Right atrium auricular region (tissue), 2 donors: Measurements from ENCODE around the gene NIT2. TPM values are rescaled to one million over a fixed set of nuclear protein-coding genes. Genes with fewer than 3 reads are reported as not detected.
"Not testable (repeated sequence)": the region's sequence is repeated elsewhere in the genome, so short reads cannot be mapped to it uniquely, and the experiment has no call there.

Experiments used
- DNase-seq: peaks from one replicate; pipeline ENCODE4 v3.0.0-alpha.2; 2019; ENCODE audit warnings: low spot score
- H3K27ac ChIP-seq, 2 donors: fragments of 200-600 bp; sonication (generic); 1 replicate in 1 of 2; 2 replicates in 1 of 2; pipeline ENCODE4 v1.5.1; 2016 to 2019
- H3K27me3 ChIP-seq, 2 donors: fragments of 200-600 bp; sonication (generic); one replicate each; pipeline versions ENCODE4 v1.5.1 to v1.6.0; 2017 to 2019
- H3K36me3 ChIP-seq: fragments of 200-600 bp; sonication (generic); one replicate; pipeline ENCODE4 v1.5.1; 2016
- H3K4me1 ChIP-seq, 2 donors: fragments of 200-600 bp; sonication (generic); one replicate each; pipeline versions ENCODE4 v1.5.1 to v1.6.0; 2017 to 2019
- H3K4me3 ChIP-seq, 2 donors: fragments of 200-600 bp; sonication (generic); 1 replicate in 1 of 2; 2 replicates in 1 of 2; pipeline ENCODE4 v1.5.1; 2017 to 2019; ENCODE audit warnings: mild to moderate bottlenecking in 1 of 2, moderate library complexity in 1 of 2
- H3K9me3 ChIP-seq, 2 donors: fragments of 200-600 bp; sonication (generic); one replicate each; pipeline ENCODE4 v1.5.1; 2019
- total RNA-seq, 2 donors: library from RNA; depleted of rRNA; stranded (reverse); fragments of >200 nt; gene quantifications; one replicate each; pipeline ENCODE4 v1.1.0, GENCODE V29; 2016
- TF ChIP-seq, protein P1 (sequence below), 2 donors: fragments of 200-600 bp; sonication (generic); IDR thresholded peaks; one replicate each; pipeline ENCODE4 v1.5.1; 2019; ENCODE audit warnings: antibody characterized with exemption in 2 of 2

Gene NIT2
- total RNA-seq, 2 donors from 2014 or later: 12.3 to 15.4 TPM

GRCh38 chr3:100339786-100340185 is 5.2 kb downstream of the NIT2 start:
- TF ChIP-seq, protein P1, sequence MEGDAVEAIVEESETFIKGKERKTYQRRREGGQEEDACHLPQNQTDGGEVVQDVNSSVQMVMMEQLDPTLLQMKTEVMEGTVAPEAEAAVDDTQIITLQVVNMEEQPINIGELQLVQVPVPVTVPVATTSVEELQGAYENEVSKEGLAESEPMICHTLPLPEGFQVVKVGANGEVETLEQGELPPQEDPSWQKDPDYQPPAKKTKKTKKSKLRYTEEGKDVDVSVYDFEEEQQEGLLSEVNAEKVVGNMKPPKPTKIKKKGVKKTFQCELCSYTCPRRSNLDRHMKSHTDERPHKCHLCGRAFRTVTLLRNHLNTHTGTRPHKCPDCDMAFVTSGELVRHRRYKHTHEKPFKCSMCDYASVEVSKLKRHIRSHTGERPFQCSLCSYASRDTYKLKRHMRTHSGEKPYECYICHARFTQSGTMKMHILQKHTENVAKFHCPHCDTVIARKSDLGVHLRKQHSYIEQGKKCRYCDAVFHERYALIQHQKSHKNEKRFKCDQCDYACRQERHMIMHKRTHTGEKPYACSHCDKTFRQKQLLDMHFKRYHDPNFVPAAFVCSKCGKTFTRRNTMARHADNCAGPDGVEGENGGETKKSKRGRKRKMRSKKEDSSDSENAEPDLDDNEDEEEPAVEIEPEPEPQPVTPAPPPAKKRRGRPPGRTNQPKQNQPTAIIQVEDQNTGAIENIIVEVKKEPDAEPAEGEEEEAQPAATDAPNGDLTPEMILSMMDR (IDR thresholded peaks at IDR 0.05): no peak
- H3K4me1 ChIP-seq: peaks cover 0 to 12% of the 10 kb centered on the region in 2 donors
- no peak for DNase-seq
- no peaks in the 10 kb centered on the region for H3K27me3 ChIP-seq
- H3K9me3 ChIP-seq: no peaks in the 10 kb centered on the region
- peaks cover 19% of the 10 kb centered on the region for H3K36me3 ChIP-seq
- no peak overlapping the region for H3K27ac ChIP-seq
- no peak overlapping the region for H3K4me3 ChIP-seq

- Histone ChIP-seq H3K4me1 (peaks cover 0 to 5% of the 10 kb centered on the region in 2 donors), H3K27ac (no peak overlapping the region), H3K27me3 (no peaks in the 10 kb centered on the region), H3K36me3 (peaks cover 24% of the 10 kb centered on the region), H3K4me3 (no peak overlapping the region), H3K9me3 (no peaks in the 10 kb centered on the region)
- TF ChIP-seq, protein P1 (IDR thresholded peaks at IDR 0.05): no peak
- no peak for DNase-seq
Observed at GRCh38 chr3:100340527-100340926, 6.0 kb downstream of the NIT2 start.

GRCh38 chr3:100348727-100349126 is 14.2 kb downstream of the NIT2 start:
- no peaks in the 10 kb centered on the region for H3K4me1 ChIP-seq
- no peaks in the 10 kb centered on the region for H3K27me3 ChIP-seq
- DNase-seq: no peak
- no peak overlapping the region for H3K4me3 ChIP-seq
- TF ChIP-seq, protein P1 (IDR thresholded peaks at IDR 0.05): no peak
- H3K27ac ChIP-seq: no peak overlapping the region
- peaks cover 54% of the 10 kb centered on the region for H3K36me3 ChIP-seq
- H3K9me3 ChIP-seq: no peaks in the 10 kb centered on the region

DNA sequence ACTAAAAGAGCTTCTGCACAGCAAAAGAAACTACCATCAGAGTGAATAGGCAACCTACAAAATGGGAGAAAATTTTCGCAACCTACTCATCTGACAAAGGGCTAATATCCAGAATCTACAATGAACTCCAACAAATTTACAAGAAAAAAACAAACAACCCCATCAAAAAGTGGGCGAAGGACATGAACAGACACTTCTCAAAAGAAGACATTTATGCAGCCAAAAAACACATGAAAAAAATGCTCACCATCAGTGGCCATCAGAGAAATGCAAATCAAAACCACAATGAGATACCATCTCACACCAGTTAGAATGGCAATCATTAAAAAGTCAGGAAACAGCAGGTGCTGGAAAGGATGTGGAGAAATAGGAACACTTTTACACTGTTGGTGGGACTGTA is 17.2 kb downstream of the NIT2 start:
- H3K4me3 ChIP-seq, DNase-seq, H3K27ac ChIP-seq, H3K27me3 ChIP-seq, H3K4me1 ChIP-seq, H3K9me3 ChIP-seq: not testable (repeated sequence)
- H3K36me3 ChIP-seq: peaks cover 64% of the 10 kb centered on the region

DNA sequence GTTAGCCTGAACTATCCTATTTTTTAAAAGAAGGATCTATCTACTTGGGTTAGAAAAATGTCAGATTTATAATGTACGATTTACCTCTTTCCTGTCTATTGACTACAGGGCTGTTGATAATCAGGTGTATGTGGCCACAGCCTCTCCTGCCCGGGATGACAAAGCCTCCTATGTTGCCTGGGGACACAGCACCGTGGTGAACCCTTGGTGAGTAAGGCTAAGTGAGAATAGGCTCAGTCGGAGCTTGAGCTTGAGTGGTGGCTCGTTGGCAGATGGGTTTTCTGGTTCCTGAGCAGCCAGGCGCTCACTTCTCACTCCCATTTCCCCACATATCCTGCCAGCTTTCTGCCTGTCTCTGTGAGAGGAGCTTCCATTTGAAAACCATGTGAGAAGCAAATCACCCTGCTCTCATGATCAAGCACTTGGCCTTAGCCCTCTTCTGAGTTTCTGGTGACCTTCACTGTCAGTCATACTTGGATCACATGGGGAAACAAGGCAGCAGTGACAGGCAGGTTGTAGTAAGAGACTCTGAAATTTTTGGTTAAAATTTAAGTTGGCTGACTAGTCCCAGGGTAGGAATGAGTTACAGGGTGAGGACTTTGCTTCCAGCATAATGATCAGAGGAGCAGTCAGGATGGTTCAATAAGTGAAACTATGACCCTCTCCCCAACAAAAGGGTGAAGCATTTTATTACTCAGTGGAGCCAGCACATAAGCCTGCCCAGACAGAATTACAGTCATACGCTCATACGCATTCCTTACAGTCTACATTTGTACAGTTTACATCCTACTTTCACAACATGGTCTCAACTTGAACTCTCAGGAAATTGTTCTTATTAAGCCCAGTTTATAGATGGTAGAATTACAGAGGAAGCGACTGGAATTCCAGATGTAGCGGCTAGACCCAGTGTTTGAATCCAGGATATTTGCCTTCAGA is 18.0 kb downstream of the NIT2 start:
- H3K27ac ChIP-seq: no peak overlapping the region
- H3K4me3 ChIP-seq: no peak overlapping the region
- H3K9me3 ChIP-seq: no peaks in the 10 kb centered on the region
- DNase-seq: no peak
- H3K36me3 ChIP-seq: peaks cover 68% of the 10 kb centered on the region
- no peaks in the 10 kb centered on the region for H3K27me3 ChIP-seq
- TF ChIP-seq, protein P1 (IDR thresholded peaks at IDR 0.05): no peak
- H3K4me1 ChIP-seq: no peaks in the 10 kb centered on the region

- Histone ChIP-seq H3K4me3 (no peak overlapping the region), H3K9me3 (no peaks in the 10 kb centered on the region), H3K4me1 (no peaks in the 10 kb centered on the region), H3K36me3 (peaks cover 49% of the 10 kb centered on the region), H3K27me3 (no peaks in the 10 kb centered on the region), H3K27ac (no peak overlapping the region)
- TF ChIP-seq, protein P1 (IDR thresholded peaks at IDR 0.05): no peak
- DNase-seq: no peak
Observed at GRCh38 chr3:100354850-100355249, 20.3 kb downstream of the NIT2 start.
